Activated CD8-positive, alpha-beta memory T cell treated with anti-CD3 and anti-CD28 coated beads, Interleukin-2, amount 50 U/mL, for 24 hours (primary cell): Measurements from ENCODE around the gene CES3.
A peak's percentile ranks its signal among the peaks of the same experiment; 100 is the strongest.
"Not testable (repeated sequence)": the region's sequence is repeated elsewhere in the genome, so short reads cannot be mapped to it uniquely, and the experiment has no call there.

ENCODE experiments used
- DNase-seq: peaks from one replicate; pipeline ENCODE4 v3.0.0-alpha.2; 2020; ENCODE audit errors: extremely low read depth

CES3 gene

DNA sequence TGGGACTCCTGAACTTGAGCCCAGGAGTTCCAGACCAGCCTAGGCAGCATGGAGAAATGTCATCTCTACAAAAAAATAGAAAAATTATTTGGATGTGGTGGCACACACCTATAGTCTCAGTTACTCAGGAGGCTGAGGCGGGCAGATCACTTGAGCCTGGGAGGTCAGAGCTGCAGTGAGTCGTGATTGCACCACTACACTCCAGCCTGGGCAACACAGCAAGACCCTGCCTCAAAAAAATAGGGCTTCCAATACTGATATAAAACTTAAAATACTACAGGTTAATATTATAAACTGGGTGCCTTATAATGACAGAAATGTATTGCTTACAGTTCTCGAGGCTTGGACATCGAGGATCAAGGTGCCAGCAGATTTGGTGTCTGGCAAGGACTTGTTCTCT lies 15.1 kb upstream of the CES3 start:
- no peak for DNase-seq

DNA sequence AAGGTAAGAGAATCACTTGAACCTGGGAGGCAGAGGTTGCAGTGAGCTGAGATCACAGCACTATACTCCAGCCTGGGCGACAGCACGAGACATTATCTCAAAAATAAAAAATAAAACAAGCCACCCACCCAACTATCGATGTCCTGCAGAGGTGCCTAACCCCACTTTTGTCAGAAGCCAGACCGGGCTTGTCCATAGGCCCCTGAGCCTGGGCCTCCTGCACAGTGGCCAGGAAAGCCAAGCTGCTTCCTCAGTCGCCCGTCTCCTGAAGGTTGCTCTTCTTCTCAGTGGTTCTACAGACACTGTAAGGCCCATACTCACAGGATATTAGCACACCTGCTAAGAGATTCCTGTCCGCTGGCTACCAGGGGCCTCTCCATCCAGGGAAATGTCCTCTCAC lies 14.5 kb upstream of the CES3 start:
- DNase-seq = no peak

DNA sequence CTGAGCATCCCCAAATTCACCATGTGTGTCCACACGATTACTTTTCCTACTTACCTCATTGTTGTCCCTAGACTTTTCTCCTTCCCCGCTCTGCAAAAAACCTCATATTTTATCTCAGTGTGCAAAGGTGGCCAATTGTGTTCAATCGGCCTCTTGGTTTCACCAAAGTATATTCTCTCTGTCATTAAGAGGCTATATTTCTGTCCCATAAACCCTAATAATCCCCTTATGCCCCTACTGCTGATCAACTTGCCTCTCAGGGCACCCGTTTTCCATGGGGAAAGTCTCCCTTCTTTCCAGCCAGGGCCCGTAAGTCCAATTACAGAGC lies 14.1 kb upstream of the CES3 start:
- DNase-seq = no peak

DNA sequence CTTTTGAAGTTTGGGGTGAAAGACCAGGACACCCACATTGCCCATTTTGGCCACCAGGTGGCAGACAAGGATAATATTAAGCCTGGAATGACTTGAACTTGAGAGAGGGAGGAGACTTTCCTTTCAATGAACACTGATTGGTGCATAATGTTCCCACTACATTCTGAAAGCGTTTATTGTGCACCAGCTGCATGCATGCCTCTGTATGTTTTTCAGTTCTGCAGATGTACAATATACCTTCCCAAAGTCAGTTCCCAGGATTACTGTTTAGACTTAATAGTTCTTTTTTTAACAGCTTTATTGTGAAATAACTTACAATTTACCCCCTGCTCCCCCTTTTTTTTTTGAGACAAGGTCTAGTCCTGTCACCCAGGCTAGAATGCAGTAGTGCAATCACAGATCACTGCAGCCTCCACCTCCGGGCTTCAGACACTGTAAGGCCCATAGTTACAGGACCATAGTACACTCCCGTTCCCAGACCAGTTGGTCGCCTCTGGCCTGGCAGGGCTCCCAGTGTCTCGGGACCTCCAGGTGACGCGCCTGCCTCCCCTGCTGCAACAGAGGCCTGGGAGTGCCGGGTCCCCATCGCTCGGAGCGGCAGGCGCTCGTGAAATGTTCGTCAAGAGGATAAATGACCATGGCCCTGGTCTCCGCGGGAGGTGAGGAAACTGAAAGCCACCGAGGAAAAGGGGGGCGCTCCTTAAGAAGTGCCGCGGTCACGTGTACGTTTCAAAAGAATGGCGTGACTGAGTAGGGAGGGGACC lies 13.6 kb upstream of the CES3 start:
- peak; percentile 73 for DNase-seq

DNA sequence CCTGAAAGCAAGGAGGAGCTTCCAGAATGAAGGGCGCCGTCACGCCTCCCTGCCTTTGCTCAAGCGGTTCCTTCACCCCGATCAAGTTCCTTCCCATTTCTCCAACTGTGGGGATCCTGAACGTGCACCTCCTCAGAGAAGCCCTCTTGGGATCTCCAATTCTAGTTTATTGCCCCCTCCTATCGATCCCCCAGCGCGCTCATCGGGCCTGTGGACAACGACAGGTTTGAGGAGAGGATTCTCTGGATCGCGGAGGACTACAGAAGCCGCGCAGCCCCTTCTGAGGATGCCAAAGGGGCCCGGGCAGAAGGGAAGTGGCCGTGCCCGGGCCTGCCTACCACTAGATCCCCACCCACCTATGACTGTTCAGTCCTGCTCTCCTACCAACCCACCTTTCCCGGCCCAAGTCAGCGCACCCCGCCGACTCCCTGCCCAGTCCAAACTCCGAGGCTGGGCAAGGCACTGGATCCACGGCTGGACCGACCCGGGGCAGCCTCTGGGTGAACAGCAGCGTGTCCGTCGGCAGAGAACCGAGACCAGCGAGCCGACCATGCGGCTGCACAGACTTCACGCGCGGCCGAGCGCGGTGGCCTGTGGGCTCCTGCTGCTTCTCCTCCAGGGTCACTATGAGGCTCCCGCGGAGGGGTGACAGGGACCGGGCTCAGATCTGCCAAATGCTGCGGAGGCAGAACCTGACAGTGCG lies 12.8 kb upstream of the CES3 start:
- no peak for DNase-seq

DNA sequence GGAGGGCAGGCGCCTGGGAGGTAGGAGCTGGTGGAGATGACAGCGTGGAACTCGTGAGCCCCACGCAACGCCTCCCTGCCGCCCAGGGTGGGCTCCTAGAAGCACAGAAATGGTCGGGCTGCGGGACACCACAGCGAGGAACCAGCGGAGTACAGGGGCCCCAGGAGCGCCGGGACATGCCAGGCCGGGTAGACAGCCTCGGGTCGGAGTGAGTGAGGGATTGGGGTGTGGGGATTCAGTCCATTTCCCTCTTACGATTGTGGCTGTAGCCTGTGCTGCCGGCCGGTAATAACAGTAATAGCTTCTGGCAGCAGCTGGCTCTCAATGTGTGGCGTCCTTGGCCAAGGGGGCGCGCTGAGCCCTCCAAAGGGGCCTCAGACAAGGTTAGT lies 12.2 kb upstream of the CES3 start:
- DNase-seq = no peak

DNA sequence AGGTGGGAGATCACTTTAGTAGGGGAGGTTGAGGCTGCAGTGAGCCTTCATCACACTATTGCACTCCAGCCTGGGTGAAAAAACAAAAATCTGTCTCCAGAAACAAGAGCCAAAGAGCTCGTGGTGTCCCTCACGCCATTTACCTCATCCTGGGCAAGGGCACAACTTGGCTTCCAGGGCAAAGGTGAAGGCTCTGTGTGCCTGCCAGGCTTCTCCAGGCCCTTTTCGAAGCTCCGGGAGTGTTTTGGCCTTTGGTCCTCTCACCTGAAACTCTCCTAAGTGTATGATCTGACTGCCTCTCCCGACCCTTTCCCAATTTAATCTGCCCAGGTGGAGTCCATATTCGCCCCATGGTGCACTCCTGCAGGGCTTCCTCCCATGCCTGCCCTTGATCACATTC lies 11.6 kb upstream of the CES3 start:
- DNase-seq = no peak

DNA sequence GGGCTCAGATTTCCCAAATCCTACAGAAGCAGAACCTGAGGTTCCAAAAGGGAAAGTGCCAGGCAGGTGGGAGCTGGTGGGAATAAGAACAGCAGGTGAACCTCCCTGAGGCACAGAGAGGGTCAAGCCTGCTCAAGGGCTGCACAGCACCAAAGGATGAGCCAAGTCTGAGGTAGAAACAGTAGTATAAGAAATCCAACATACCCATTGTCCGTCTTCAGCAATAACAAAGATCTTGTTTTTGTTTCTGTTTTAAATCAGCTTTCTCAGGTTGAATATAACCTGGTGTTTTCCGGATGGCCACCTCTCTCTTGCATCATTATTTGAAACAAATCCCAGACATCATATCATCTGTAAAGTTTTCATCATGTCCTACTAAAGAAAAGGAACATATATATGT lies 10.6 kb upstream of the CES3 start:
- DNase-seq = no peak

DNA sequence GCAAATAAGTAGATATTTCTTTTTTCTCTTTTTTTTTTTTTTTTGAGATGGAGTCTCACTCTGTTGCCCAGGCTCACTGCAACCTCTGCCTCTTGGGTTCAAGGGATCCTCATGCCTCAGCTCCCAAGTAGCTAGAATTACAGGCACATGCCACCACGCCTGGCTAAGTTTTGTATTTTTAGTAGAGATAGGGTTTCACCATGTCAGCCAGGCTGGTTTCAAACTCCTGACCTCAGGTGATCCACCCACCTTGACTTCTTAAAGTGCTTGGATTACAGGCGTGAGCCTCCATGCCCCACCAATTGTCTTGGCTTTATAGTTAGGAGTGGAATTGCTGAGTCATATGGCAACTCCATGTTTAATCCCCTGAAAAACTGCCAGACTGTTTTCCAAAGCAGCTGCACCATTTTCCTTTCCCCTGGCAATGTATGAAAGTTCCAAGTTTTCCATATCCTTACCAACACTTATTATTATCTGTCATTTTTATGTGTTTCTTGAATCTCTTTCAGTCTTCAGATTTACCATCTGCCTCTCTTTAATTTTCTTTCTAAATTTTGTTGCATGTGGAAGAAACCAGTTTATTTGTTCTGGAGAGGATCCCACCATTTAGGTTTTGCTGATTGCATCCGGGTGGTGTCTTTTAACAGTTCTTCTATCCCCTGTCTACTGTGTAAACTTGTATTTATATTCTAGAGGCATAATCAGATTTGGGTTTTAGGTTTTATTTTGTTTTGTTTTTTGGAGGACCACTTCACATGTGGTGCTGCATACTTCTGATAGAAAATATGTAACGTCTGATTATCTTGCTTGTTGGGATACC lies 9.9 kb upstream of the CES3 start:
- DNase-seq = no peak

DNA sequence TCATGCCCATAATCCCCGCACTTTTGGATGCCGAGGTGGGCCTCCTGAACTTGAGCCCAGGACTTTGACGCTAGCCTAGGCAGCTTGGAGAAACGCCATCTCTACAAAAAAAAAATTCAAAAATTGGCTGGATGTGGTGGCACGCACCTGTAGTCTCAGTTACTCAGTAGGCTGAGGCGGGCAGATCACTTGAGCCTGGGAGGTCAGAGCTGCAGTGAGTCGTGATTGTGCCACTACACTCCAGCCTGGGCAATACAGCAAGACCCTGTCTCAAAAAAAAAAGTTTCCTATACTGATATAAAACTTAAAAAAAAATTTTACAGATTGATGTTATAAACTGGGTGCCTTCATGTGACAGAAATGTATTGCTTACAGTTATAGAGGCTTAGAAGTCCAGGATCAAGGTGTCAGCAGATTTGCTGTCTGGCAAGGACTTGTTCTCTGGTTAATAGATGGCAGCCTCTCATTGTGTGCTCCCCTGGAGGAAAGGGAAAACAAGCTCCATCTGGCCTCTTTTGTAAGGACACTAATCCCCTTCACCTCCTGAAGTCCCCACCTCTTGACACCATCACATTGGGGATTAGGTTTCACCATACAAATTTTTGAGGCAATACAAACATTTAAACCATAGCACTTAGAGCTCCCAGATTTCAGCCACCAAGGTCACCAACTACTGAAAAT lies 8.5 kb upstream of the CES3 start:
- DNase-seq = no peak

DNA sequence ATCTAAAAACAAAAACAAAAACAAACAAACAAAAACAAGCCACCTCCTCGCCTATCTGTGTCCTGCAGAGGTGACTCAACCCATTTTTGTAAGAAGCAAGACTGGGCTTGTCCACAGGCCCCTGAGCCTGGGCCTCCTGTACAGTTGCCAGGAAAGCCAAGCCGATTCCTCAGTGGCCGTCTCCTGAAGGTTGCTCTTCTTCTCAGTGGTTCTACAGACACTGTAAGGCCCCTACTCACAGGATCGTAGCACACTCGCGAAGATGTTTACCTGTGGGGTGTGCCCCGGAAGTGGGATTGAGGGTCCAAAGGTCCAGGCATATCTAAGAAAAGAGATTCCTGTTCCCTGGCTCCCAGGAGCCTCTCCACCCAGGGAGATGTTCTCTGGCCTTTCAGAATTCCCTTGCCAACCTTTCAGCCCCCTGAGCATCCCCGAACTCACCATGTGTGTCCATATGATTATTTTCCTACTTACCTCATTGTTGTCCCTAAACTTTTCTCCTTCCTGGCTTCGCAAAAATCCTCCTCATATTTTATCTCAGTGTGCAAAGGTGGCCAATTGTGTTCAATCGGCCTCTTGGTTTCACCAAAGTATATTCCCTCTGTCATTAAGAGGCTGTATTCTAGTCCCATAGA lies 7.5 kb upstream of the CES3 start:
- DNase-seq = no peak

DNA sequence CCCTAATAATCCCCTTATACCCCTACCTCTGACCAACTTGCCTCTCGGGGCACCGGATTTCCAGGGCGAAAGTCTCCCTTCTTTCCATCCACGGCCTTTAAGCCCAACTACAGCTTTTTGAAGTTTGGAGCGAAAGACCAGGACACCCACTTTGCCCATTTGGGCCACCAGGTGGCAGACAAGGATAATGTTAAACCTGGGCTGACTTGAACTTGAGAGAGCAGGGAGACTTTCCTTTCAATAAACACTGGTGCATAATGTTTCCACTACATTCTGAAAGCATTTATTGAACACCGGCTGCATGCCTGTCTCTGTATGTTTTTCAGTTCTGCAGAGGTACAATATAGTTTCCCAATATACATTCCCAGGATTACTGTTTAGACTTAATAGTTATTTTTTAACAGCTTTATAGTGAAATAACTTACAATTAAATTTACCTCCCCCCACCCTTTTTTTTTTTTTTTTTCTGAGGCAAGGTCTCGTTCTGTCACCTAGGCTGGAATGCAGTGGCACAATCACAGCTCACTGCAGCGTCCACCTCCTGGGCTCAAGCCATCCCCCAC lies 6.9 kb upstream of the CES3 start:
- peak; percentile 54 for DNase-seq

DNA sequence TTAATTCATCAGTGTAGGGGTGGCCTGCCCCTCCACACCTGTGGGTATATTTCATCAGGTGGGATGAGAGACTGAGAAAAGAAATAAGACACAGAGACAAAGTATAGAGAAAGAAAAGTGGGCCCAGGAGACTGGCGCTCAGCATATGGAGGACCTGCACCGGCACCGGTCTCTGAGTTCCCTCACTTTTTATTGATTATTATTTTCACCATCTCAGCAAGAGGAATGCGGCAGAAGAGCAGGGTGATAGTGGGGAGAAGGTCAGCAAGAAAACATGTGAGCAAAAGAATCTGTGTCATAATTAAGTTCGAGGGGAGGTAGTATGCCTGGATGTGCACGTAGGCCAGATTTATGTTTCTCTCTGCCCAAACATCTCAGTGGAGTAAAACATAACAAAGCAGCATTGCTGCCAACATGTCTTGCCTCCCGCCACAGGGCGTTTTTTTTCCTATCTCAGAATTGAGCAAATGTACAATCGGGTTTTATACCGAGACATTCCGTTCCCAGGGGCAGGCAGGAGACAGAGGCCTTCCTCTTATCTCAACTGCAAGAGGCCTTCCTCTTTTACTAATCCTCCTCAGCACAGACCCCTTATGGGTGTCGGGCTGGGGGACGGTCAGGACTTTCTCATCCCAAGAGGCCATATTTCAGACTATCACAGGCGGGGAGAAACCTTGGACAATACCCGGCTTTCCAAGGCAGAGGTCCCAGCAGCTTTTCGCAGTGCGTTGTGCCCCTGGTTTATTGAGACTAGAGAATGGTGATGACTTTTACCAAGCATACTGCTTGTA lies 5.5 kb upstream of the CES3 start:
- DNase-seq = not testable (repeated sequence)

DNA sequence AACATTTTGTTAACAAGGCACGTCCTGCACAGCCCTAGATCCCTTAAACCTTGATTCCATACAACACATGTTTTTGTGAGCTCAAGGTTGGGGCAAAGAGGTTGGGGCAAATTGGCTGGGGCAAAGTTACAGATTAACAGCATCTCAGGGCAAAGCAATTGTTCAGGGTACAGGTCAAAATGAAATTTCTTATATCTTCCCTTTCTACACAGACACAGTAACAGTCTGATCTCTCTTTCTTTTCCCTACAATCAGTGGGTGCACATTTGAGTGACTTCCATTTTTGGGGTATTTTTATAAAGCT lies 5.0 kb upstream of the CES3 start:
- DNase-seq = not testable (repeated sequence)

DNA sequence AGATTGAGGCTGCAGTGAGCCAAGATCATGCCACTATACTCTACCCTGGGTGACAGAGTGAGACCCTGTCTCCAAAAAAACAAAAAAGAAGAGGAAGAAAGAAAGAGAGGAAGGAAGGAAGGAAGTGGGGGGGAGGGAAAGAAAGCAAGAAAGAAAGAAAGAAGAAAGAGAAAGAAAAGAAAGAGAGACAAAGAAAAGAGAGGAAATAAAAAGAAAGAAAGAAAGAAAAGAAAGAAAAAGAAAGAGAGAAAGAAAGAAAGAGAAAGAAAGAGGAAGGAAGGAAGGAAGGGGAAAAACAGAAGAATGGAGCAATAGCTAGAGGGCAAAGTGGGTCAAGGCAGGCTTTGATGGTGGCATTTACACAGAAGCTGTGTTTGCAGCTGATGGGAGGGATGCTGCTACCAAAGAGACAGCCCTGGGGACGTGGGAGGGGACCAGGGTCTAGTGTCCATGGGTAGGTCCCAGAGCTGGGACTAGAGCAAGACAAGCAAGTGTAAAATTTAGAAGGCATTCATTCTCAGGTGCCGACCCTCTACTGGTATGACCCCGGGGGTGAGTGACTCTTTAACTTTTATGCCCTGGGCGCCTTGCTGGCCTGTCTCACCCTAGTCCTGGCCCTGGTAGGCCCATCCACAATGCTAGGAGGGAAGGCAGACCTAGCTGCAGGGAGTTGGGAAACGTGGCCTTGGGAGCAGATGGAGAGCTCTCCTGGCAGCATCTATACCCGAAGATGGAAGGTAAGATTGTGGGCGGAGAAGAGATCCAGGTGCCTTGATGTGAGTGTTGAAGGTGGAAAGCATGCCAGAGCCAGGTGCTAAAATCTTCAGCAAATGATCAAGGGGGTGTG lies 2.0 kb upstream of the CES3 start:
- DNase-seq = no peak

DNA sequence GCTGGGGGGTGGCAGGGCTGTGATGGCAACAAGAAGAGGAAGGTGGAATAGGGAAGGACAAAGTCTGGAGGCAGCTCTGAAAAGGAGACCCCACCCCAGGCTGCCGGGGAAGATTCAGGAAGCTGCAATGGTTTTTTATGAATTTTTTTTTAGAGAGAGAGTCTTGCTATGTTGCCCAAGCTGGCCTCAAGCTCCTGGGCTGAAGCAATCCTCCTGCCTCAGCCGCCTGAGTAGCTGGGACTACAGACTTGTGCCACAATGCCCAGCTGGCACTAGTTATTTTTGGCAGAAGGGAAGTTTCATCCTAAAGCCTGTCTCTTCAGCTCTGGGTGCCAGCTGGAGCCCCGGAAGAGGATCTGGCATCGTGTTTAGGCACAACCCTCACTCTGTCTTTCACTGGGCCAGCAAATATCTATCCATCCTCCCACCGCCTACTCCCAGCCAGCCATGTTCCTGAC lies 1.3 kb upstream of the CES3 start:
- no peak for DNase-seq

DNA sequence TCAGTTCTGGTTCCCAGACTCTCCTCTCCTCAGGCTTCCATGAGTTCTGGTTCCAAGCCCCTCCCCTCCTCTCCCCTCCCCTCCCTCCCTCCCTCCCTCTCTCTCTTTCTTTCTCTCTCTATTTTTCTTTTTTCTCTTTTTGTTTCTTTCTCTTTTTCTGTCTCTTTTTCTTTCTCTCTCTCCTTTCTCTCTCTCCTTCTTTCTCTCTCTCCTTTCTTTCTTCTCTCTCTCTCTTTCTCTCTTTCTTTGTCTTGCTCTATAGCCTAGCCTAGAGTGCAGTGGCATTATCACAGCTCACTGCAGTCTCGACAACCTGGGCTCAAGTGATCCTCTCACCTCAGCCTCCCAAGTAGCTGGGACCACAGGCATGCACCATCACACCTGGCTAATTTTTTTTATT lies 796 bp upstream of the CES3 start:
- no peak for DNase-seq

DNA sequence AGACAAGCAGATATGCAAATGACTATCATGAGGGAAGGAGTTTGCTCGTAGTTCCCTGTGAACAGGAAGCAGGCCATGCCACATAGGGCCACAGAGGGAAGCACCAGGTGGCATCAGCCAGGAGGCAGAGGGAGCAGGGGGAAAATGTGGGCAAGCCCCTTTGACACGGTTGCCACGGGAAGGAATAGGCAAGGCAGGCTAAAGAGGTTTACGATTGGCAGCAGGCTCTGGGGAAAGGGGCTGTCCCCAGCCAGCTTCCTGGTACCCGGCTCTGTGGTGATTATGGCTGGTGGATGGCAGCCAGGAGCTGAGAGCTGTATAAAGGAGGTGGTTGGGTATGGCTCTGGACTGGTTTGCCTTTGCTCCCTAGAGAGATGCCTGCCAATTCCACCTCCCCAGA lies 848 bp downstream of the CES3 start:
- no peak for DNase-seq

DNA sequence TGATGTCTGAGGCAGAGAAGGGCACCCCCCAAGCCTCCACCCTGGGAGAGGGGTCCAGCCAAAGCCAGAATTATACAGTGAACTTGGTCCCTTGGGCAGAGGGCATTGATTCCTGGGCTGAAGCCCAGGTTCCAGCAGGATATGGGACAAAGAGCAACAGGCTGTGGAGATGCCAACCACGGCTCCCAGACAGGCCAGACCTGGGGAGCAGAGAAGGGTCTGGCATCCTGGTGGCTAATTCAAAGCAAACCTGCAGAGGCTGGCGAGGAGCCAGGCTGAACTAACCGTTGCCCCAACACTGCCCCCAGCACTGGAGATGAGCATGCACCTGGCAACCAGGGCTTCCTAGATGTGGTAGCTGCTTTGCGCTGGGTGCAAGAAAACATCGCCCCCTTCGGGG lies 3.0 kb downstream of the CES3 start:
- no peak for DNase-seq

DNA sequence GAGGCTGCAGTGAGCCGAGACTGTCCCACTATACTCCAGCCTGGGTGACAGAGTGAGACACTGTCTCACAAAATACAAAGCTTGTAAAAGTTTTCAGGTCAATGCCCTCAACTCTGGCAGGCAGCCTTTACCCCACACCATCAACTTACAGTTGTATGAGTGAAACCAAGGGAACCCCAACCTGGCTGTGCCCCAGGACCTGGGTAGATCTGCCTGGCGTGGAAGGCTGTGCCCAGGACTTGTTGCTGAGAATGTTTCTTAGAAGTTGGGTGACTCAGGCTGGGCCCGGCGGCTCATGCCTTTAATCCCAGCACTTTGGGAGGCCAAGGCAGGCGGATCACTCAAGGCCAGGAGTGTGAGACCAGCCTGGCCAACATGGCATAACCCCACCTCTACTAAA lies 7.8 kb downstream of the CES3 start:
- no peak for DNase-seq
